Measurements from ENCODE around the gene ADIPOR2.

Gene ADIPOR2, protein sequence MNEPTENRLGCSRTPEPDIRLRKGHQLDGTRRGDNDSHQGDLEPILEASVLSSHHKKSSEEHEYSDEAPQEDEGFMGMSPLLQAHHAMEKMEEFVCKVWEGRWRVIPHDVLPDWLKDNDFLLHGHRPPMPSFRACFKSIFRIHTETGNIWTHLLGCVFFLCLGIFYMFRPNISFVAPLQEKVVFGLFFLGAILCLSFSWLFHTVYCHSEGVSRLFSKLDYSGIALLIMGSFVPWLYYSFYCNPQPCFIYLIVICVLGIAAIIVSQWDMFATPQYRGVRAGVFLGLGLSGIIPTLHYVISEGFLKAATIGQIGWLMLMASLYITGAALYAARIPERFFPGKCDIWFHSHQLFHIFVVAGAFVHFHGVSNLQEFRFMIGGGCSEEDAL

DNA sequence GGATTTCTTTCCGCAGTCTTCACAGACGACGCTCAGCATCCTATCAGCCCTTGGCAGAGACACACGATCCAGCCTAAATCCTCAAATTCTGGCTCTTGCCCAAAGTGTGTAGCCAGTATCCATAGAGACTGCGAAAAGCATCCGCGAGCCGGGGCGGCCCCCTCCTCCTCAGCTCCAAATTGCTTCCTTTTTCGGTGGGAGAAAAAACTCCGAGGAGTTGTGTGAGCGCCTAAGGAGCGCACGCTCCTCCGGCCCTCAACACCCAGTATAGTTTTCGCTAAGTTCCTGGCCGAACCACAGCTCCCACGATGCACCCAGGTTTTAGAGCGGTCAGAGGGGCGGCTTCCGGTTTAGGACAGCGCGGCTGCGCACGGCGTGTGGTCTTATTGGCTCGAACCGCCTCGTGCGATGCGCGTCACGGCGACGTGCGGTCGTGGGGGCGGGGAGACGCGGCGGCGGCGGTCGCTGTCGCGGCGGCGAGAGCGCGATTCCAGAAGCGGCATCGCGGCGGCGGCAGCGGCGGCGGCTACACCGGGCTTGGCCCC, at the start of gene ADIPOR2:
ADIPOR2 (plus strand) TSS at position 493 of the 545 bp plus-strand sequence. CDS start 63,274 bp downstream, outside the sequence.
- DNase-seq (ENCODE audit: low read depth) = peak; percentile 97

DNA sequence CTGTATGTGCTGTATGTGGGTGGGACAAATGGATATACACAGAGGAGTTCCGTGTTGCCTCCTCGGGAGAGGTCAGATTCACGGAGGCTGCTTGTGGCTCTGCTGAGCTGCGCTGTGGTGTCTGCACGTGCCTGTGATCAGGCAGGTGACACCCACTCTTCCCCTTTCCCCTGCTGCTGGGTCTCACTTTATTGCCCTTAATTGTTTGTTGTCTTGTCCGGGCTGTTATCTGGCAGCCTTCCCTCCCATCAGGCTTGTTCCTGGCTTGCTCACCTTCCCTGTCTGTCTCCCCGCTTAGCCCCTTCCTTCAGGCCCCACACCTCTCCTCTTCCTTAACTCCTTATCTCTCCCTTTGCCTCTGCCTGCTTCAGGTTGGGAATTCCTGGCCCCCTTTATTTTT, 48.4 kb upstream of the ADIPOR2 start:
- DNase-seq (ENCODE audit: low read depth) = no peak

DNA sequence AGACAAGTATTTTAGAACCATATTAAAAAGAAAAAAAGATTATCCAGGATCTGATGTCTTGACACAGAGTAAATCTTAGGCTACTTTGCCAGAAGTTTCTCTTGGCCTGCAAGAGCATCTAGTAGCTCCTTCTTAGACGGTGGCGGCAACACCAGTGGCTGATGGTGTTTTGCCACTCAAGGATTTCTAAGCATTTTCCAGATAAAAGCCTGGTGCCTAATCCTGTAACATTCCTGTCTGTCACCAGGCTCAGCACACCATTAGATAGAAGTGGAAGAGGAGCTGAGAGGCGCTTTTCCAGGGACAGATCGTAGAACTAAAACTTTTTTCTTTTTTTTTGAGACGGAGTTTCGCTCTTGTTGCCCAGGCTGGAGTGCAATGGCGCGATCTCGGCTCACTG, 47.8 kb upstream of the ADIPOR2 start:
- no peak for DNase-seq (ENCODE audit: low read depth)

DNA sequence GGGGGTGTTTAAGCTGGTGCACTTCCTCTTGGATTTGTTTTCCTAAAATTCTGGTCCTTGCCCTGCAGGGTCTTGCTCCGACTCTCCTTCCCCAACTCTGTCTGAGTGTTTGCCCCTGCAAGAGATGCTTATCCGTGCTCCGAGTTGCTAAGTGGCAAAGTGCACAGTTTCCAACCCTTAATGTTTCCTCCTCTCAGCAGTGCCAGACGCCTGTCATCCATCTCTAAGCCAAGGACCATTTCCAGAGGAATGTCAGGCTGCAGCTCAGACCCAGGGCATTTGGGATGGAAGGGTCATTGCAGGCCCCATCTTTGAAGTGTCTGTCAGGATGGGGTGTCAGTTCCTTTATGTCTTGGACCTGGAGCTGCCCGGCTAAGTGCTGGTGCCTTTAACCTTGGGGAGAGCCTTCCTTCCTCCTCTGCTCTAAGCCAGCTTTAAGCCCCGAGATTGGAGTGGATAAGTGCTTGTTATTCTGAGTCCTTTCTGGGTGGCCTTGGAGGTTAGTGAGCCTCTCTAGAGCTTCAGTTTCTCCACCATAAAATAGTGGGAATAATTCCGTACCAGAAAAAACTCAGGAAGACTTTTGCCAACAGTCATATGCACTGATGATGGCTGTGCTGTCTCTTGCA, 46.9 kb upstream of the ADIPOR2 start:
- DNase-seq (ENCODE audit: low read depth) = no peak

DNA sequence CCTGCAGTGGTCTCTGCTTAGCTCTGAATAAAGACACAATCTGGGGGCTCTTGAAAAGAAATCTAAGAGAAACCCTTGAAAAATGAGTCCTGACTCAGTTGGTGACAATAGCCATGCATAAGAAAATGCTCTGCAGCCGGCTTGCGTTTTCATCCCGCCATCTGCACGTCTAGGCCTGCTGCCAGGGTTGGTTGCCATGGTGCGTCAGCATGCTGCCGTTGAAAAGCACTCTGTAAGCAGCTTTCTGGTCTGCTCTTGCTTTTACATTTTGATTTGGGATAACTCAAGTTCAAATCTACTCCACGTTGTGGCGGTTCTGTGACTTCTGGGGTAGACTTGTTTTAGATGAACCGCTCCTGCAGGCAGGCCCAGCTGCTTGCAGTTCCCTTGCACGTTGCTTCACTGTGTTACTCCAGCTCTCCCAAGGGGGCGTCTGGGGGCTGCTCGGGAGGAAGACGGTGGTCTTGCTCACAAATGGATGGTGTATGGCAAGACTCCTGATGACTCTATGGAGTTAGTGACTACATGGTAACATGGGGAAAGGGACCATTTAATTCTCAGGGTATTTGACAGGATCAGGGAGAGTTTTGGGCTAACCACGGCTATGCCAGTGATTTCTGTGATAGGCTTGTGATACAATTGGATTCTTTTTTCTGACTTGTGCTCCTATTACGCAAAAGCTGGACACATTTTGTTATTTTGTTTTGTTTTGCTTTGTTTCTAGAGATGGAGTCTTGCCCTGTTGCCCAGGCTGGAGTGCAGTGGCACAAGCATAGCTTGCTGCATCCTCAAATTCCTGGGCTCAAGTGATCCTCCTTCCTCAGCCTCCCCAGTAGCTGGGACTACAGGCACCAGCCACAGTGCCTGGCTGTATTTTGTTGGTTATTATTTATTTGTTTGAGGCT, 46.1 kb upstream of the ADIPOR2 start:
- DNase-seq (ENCODE audit: low read depth) = peak; percentile 83

DNA sequence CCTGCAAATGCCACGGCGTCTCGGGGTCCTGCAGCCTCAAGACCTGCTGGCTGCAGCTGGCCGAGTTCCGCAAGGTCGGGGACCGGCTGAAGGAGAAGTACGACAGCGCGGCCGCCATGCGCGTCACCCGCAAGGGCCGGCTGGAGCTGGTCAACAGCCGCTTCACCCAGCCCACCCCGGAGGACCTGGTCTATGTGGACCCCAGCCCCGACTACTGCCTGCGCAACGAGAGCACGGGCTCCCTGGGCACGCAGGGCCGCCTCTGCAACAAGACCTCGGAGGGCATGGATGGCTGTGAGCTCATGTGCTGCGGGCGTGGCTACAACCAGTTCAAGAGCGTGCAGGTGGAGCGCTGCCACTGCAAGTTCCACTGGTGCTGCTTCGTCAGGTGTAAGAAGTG, 45.1 kb upstream of the ADIPOR2 start:
- DNase-seq (ENCODE audit: low read depth) = no peak

DNA sequence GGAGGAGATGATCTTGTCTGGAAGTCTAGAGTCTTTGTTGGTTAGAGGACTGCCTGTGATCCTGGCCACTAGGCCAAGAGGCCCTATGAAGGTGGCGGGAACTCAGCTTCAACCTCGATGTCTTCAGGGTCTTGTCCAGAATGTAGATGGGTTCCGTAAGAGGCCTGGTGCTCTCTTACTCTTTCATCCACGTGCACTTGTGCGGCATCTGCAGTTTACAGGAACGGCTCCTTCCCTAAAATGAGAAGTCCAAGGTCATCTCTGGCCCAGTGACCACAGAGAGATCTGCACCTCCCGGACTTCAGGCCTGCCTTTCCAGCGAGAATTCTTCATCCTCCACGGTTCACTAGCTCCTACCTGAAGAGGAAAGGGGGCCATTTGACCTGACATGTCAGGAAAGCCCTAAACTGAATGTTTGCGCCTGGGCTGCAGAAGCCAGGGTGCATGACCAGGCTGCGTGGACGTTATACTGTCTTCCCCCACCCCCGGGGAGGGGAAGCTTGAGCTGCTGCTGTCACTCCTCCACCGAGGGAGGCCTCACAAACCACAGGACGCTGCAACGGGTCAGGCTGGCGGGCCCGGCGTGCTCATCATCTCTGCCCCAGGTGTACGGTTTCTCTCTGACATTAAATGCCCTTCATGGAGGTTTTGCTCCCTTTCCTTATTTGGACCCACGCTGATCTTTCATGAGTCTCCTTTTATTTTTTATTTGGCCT, 44.1 kb upstream of the ADIPOR2 start:
- DNase-seq (ENCODE audit: low read depth) = no peak

DNA sequence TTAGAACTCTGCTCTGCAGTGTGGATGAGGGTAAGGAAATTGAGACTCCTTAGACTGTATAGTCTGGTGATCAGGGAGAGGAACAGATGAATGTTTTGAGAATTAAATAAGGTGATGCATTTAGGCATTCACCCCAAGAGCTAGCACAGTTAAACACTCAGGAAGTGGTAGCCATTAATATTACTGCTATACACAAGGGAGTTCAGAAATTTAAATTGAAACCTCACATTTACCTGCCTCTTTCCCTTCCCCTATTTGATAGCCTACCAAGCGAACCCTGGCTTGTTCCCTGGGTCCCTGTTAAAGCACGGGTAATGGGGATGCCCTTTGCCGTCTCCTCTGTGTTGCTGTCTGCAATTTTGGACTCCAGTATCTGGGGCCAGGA, 43.6 kb upstream of the ADIPOR2 start:
- DNase-seq (ENCODE audit: low read depth) = no peak

DNA sequence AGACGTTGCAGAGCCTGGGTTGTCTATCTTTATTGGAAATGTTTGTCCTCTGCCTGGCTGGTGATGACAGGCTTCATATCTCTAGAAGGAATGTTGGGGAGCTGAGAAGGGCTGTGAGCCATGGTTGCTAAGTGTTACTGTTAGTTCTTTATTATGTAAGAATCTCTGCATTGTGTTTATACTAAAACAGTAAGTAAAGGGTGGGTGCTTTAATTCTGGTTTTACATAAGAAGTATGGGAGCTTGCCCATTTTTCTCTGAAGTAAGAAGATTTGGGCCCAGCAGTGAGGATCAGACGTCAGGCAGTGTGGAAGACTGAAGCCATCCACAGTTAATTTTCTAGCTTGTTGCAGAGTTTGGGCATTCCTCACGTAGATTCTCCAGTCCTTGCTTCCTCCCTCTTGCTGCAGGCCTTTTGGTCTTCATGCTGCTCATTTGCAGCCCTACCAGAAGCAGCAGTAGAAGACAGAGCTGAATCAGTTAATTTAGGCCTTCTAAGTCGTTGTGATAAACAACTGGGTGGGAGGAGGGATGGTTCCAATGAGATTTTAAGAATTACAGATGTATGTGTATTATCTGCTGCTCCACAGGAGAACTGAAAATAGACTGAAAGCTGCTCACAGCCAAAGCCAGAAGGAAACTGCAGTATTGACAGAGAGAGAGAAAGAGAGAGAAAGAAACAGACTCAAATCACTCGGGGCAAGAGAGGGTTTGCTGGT, 40.5 kb upstream of the ADIPOR2 start:
- DNase-seq (ENCODE audit: low read depth) = no peak

DNA sequence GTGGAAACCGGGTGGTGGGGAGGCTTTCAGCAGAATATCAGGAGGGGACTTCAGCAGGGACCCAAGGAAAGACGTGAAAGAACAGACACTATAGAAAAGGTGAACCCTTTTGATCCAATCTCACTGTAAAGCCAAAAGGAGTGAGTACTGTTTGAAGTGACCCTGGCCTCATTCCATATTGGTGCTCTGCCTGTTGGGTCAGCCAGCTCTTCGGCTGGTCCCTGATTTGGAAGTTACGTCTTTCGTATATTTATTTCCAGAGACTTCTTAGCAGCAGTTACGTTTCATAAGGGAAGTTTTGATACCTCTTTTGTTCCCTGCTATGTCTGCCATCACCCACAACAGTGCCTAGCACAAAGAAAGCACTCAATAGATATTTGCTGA, 39.9 kb upstream of the ADIPOR2 start:
- no peak for DNase-seq (ENCODE audit: low read depth)

DNA sequence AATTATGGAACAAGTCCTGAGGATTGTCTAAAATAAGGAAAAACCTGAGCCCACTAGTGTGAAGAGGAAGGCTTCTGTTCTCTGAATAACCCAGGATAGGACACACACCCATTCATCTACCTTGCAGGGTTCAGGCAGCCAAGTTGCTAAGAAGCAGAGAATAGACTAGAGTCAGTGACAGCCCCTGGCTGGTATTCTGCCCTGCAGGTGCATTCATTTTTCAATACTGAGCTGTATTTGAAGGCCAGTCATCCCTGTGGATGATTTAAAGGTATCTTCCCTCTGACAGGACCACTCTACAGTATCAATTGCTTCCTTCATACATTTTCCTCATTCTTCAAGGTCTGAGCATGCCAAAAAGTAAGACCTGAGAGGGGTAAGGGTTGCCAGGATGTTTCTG, 38.9 kb upstream of the ADIPOR2 start:
- DNase-seq (ENCODE audit: low read depth) = no peak

DNA sequence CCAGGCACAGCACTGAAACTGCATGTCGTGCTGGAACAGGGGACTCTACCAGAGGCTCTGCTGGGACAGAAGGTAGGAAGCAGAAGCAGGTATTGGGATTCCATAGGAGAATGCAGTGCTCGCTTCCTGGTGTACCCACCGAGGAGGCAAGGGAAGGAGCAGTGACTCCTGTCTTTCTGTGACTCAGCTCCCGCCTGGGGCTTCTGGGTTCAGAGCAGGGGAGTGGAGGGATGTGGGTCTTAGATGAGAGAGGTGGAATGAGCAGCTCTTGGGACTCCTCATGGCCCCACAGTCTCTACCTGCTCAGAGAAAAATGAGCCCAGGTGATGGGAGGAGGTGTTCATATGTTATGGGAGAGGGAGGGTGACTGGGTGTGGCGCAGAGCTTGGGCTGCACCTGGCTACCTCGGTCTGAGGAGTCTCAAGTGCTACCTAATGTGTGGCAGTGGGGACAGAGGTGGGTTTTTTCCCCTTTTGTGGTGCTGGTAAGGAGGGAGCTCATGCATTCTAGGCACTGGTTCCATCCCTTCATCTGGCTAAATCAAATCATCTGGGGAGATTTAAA, 35.6 kb upstream of the ADIPOR2 start:
- no peak for DNase-seq (ENCODE audit: low read depth)

DNA sequence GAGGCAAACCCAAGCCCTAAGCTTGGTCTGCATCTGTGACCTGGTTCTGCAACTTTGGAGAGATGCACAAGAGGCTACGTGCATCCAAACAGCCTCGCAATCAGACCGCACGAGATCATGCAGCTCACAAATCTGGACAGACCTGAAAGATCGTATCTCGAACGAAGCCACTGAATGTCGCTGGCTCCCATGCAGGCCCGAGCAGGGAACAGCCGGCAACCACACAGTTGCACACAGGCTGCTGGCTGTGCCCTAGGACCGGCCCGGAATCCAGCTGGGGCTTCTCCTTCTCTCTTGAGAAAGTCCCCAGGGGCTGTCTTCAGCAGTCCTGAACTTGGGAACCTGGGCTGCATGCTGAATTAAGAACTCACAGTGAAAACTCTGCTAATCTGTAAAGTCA, 34.0 kb upstream of the ADIPOR2 start:
- DNase-seq (ENCODE audit: low read depth) = no peak

DNA sequence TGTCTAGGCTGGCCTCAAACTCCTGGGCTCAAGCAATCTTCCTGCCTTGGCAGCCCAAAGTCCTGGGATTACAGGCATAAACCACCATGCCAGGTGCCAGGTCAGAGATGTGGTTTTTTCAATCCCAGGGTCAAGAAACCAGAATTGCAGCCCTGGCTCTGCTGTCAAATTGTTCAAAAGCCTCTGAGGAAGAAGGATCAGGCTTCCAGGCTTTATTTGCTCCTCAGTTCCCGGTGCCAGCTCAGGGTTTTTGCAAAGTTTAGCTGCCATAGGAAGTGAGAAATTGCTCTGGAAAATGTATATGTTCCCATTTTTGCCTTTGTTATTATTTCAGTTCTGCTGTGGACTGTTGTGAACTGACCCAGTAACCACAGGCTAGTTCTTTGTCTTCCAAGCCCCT, 33.2 kb upstream of the ADIPOR2 start:
- no peak for DNase-seq (ENCODE audit: low read depth)

DNA sequence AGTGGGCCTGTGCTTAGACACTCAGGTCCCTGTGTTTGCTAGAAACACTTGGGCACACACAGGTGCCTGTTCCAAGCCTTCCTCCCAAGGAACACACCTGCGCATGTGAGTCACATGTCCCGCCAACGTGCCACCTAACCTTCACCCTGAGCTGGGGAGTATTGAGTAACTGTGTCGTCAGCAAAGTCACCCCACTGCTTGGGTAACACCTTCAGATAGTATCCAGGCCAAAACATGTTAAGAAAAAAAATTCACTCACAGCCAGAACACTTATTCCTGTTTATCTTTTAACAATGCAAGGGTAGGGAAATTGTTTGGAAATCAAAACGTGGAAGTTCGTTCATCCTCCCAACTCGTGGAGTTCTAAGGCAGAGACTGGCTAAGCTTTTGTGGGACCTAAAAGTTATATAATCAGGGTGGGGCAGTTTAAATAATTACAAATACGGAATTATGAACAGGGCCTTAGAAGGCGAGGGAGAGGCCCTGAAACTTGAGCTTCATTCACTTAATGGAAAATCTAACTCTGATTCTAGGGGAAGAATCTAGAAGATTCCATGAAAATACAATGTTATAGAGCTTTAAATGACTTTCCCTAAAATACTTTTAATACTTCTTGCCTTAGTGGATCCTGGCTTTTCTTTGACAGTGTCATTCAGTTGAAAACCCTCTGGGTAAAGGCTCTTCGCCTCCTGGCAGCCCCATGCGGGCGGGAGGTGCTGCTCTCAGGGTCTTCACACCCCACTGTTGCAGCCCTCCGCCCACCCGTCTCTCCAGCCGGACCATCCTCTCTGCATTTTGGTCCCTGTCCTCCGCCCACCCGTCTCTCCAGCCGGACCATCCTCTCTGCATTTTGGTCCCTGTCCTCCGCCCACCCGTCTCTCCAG, 30.3 kb upstream of the ADIPOR2 start:
- peak; percentile 28 for DNase-seq (ENCODE audit: low read depth)

DNA sequence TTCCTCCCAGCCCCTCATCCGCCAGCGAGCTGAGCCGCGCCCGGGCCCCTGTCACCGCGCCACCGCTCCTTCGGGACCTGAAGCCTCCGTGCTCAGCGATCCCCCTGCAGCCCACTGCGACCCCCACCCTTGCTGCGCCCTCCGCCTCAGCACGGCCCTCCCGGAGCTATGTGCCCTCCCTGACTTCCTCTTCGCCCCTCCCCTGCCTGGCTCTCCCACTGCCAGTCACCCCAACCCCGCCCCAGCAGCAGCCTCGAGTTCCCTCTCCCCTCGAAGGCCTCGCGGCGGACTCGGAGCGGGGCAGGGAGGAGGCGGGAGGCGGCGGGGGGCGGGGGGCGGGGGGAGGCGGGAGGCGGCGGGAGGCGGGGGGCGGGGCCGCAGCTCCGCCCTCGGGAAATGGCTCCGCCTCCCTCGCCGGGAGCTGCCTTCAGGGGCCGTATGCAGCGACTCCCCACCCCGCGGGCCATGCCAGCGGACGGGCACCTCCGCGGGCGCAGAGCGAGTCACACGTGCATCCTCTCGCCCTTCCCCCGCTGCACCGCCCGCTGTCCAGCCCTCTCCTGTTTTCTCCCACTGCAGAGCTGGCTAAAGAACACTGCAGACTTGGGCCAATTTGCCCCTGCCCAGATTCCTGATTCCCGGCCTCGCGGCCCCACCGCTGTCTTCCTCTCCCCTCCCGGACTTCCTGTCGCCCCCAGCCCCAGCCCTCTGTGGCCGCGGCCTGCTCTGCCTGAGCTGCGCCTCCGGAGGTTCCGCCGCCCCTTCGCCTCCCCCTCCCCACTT, 29.1 kb upstream of the ADIPOR2 start:
- DNase-seq (ENCODE audit: low read depth) = peak; percentile 93

DNA sequence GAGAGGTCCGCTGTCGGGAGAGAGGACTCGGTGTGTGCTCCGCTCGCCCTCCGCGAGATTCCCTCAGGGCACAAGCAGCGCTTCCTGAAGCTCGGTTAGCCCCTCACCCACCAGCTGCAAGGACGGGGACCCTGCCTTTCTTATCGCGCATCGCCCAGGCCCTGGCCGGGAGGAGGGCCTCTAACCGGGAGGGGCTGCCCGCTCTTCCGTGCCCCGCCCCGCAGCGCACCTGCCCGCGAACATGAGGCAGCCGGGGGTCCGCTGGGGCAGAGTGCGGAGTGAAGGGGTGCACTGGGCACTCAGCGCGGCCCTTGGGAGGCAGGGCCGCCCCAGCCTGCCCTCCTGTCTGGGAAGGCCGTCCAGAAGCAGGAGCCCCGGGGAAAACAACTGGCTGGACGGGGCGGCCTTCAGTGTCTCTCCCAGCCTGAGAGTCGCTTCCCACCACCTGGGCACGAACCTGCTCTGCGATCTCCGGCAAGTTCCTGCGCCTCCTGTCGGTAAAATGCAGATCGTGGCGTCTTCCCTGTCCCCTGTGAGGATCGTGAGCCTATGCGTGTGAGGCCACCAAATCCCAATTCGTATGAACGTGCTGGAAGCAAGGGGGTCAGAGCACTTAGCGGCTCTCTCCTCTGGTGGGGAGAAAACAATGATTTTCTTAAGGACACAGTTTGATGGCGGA, 28.0 kb upstream of the ADIPOR2 start:
- DNase-seq (ENCODE audit: low read depth) = no peak

DNA sequence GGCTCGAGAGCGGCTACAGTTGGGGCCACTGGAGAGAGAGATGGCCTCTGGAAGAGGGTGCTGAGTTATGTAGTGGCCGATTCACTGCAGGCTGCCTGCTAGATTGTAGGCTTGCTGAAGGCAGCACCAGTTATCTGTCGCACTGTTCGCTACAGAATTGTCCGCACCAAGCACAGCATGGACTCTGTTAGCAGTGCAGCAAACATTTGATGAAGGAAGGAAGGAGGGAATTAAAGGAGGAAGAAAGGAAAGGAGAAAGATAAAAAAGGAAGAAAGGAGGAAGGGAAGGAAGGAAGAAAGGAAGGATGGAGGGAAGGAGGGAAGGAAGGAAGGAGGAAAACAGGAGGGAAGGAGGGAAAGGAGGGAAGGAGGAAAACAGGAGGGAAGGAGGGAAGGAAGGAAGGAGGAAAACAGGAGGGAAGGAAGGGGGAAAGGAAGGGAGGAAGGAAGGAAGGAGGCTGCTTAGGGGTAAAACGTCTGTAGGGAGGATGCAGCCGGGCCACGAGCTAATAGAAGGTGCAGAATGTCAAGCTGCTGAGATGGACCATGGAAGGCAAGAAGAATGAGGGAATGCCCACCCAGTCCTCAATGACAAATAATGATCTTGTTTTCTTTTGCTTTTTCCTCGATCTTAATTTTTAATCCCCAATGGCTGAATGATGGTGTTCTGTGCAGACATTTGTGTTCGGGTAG, 27.3 kb upstream of the ADIPOR2 start:
- DNase-seq (ENCODE audit: low read depth) = no peak
